Keratinocyte (primary cell): ENCODE measurements around the gene GCC1. TPM values are rescaled to one million over a fixed set of nuclear protein-coding genes. Genes with fewer than 3 reads are reported as not detected.
A peak's percentile ranks its signal among the peaks of the same experiment; 100 is the strongest.

Experiments used
- DNase-seq: peaks from one replicate; pipeline ENCODE4 v3.0.0-alpha.2; 2011; ENCODE audit warnings: low read depth, missing footprints, low spot score
- FAIRE-seq: peaks from 2 replicates; lab custom pipeline; 2011; peaks lifted over from hg19 to GRCh38; lab: Jason Lieb, UNC
- H2AFZ ChIP-seq: 2 replicates; pipeline ENCODE4 v1.6.0; 2012; ENCODE audit warnings: low read length, control low read depth, inconsistent platforms; ENCODE audit not compliant: control insufficient read depth
- H3K27ac ChIP-seq: 2 replicates; pipeline ENCODE4 v1.5.1; 2011; ENCODE audit warnings: low read length; ENCODE audit not compliant: control insufficient read depth, insufficient read depth
- H3K27me3 ChIP-seq: 3 replicates; pipeline ENCODE4 v1.6.0; 2011; ENCODE audit warnings: low read length; ENCODE audit not compliant: control insufficient read depth, insufficient read depth; ENCODE audit errors: extremely low read depth
- H3K36me3 ChIP-seq, 2 experiments: 2 replicates in 1 of 2; 3 replicates in 1 of 2; pipeline ENCODE4 v1.5.1; 2011; ENCODE audit warnings: low read length in 2 of 2, mild to moderate bottlenecking in 1 of 2; ENCODE audit not compliant: control insufficient read depth in 2 of 2, insufficient read depth in 2 of 2; ENCODE audit errors: extremely low read depth in 1 of 2
- H3K4me1 ChIP-seq: 3 replicates; pipeline ENCODE4 v1.5.1; 2011; ENCODE audit warnings: low read length; ENCODE audit not compliant: control insufficient read depth, insufficient read depth; ENCODE audit errors: extremely low read depth
- H3K4me2 ChIP-seq: 3 replicates; pipeline ENCODE4 v1.6.0; 2011; ENCODE audit warnings: low read depth, low read length; ENCODE audit not compliant: control insufficient read depth, insufficient read depth; ENCODE audit errors: extremely low read depth
- H3K4me3 ChIP-seq, 3 experiments: fragments of 200-600 bp in 1 of 3; sonication (generic) in 1 of 3; 2 replicates in 2 of 3; 3 replicates in 1 of 3; pipeline ENCODE4 v1.5.1; 2011 to 2016; ENCODE audit warnings: low read length in 3 of 3, mild to moderate bottlenecking in 3 of 3, control low read depth in 2 of 3, inconsistent platforms in 1 of 3, low read depth in 1 of 3, mixed read lengths in 1 of 3, mixed run types in 1 of 3, moderate library complexity in 1 of 3; ENCODE audit not compliant: control insufficient read depth in 2 of 3, insufficient read depth in 2 of 3; ENCODE audit errors: extremely low read depth in 1 of 3
- H3K79me2 ChIP-seq: 2 replicates; pipeline ENCODE4 v1.6.0; 2012; ENCODE audit warnings: low read length; ENCODE audit not compliant: control insufficient read depth, insufficient read depth
- H3K9ac ChIP-seq: 3 replicates; pipeline ENCODE4 v1.6.0; 2011; ENCODE audit warnings: low read length; ENCODE audit not compliant: control insufficient read depth, insufficient read depth; ENCODE audit errors: extremely low read depth
- H3K9me1 ChIP-seq: 3 replicates; pipeline ENCODE4 v1.6.0; 2011; ENCODE audit warnings: low read length; ENCODE audit not compliant: control insufficient read depth, insufficient read depth; ENCODE audit errors: extremely low read depth
- H3K9me3 ChIP-seq: 2 replicates; pipeline ENCODE4 v1.5.1; 2012; ENCODE audit warnings: low read depth, low read length; ENCODE audit not compliant: control insufficient read depth
- H4K20me1 ChIP-seq: 3 replicates; pipeline ENCODE4 v1.6.0; 2011; ENCODE audit warnings: low read length; ENCODE audit not compliant: control insufficient read depth, insufficient read depth; ENCODE audit errors: extremely low read depth
- EZH2 ChIP-seq: IDR thresholded peaks from one replicate; pipeline ENCODE4 v1.6.1; 2012; ENCODE audit warnings: inconsistent platforms, mild to moderate bottlenecking, low read length, moderate library complexity
- dilution Hi-C: fragments of 300-500 bp; cut with MboI; formaldehyde crosslinking; loops from one replicate; pipeline ENCODE4 v1.7.0; 2020; ENCODE audit warnings: low sequenced_read_pairs; ENCODE audit not compliant: extremely low pct_ligation_motif_present
- polyA plus RNA-seq, 5 experiments: library from polyadenylated mRNA; depleted of rRNA in 3 of 5; stranded (reverse) in 3 of 5; stranded (forward) in 1 of 5; unstranded in 1 of 5; fragments of >200 nt; gene quantifications; 1 replicate in 1 of 5; 2 replicates in 3 of 5; 3 replicates in 1 of 5; pipeline versions ENCODE4 v1.2.1 to v1.2.3, GENCODE V29; 2011 to 2012; ENCODE audit warnings: missing spikeins in 2 of 5, low read depth in 1 of 5, low replicate concordance in 1 of 5
- TF ChIP-seq, protein P1 (sequence below), 3 experiments: IDR thresholded peaks in 1 of 3; conservative IDR thresholded peaks in 1 of 3; optimal IDR thresholded peaks in 1 of 3; 2 replicates in 2 of 3; 3 replicates in 1 of 3; pipeline versions ENCODE3 to v1.5.1; 2011; ENCODE audit warnings: low read length in 3 of 3, mild to moderate bottlenecking in 3 of 3, moderate library complexity in 2 of 3, control low read depth in 1 of 3, inconsistent platforms in 1 of 3; ENCODE audit not compliant: insufficient read depth in 2 of 3; ENCODE audit errors: extremely low read depth in 1 of 3

Gene GCC1
- polyA plus RNA-seq, 1 donor (not counting 4 experiments of a cell fraction or from before 2014, with no cell fraction given), result 8.9 TPM

DNA sequence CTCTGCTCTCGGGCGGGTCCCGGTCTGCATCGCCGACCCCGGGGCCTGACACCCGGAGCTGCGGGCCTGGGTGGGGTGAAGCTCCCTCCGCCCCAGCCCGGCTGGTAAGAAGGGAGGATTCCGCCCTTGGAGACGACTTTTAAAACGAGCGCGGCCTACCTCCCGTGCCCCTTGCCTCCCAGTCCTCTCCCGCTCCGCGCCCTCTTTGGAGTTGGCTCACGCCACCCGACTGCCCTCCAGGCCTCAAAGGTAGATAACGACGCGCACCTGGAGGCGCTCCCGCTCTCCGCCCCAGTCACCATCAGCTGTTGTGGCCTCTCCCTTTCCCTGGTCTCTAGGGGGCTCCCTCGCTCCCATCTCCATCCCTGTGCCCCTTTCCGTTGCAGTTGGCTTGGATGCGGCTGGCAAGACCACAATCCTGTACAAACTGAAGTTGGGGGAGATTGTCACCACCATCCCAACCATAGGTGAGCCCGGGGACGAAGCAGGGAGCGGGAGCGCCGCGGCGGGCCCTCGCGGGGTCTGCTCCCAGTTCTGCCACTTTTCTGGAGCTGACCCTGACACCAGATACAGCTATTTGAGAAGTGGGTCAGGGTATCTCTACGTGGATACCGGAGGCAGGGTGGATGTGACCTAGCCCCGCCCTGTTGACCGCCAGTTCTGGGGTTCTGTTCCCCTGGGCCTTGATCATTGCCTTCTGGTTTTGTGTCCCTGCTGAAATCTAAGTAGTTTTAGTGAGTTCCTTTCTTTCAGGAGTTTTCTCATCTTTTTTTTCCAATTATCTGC lies 3.5 kb upstream of the GCC1 start:
- peak overlapping the region; percentile 79 for H3K27ac ChIP-seq
- peaks cover 9% of the 10 kb centered on the region in 2 experiments for H3K36me3 ChIP-seq
- H3K4me3 ChIP-seq, result peak overlapping the region; percentile 85 to 88 (median 88)
- no peaks in the 10 kb centered on the region for H3K9me3 ChIP-seq
- peaks cover 2% of the 10 kb centered on the region for H3K9me1 ChIP-seq
- peak overlapping the region; percentile 88 for H2AFZ ChIP-seq
- FAIRE-seq (no peak), DNase-seq (no peak)
- TF ChIP-seq EZH2, result no peak
- TF ChIP-seq, protein P1, sequence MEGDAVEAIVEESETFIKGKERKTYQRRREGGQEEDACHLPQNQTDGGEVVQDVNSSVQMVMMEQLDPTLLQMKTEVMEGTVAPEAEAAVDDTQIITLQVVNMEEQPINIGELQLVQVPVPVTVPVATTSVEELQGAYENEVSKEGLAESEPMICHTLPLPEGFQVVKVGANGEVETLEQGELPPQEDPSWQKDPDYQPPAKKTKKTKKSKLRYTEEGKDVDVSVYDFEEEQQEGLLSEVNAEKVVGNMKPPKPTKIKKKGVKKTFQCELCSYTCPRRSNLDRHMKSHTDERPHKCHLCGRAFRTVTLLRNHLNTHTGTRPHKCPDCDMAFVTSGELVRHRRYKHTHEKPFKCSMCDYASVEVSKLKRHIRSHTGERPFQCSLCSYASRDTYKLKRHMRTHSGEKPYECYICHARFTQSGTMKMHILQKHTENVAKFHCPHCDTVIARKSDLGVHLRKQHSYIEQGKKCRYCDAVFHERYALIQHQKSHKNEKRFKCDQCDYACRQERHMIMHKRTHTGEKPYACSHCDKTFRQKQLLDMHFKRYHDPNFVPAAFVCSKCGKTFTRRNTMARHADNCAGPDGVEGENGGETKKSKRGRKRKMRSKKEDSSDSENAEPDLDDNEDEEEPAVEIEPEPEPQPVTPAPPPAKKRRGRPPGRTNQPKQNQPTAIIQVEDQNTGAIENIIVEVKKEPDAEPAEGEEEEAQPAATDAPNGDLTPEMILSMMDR (optimal IDR thresholded peaks at IDR 0.05 in 1 of 3, IDR thresholded peaks at IDR 0.05 in 1 of 3, conservative IDR thresholded peaks at IDR 0.05 in 1 of 3; ENCODE audit: extremely low read depth in 1 of 3, insufficient read depth in 2 of 3, low read length in 3 of 3), result peak; percentile 49 to 86 (median 55)
- no peaks in the 10 kb centered on the region for H3K27me3 ChIP-seq
- H3K4me1 ChIP-seq, result peaks cover 30% of the 10 kb centered on the region
- no peaks in the 10 kb centered on the region for H4K20me1 ChIP-seq
- peak overlapping the region; percentile 90 for H3K9ac ChIP-seq
- H3K79me2 ChIP-seq, result peaks cover 29% of the 10 kb centered on the region
- H3K4me2 ChIP-seq, result peak overlapping the region; percentile 86
- dilution Hi-C loops, result no loop called here

- FAIRE-seq, result no peak
- Histone ChIP-seq H3K36me3 (peaks cover 9% of the 10 kb centered on the region in 2 experiments), H4K20me1 (no peaks in the 10 kb centered on the region), H3K9me1 (peaks cover 2% of the 10 kb centered on the region), H3K27ac (peak within 1 kb of the TSS; percentile 79), H3K9me3 (no peaks in the 10 kb centered on the region), H3K4me2 (peak within 1 kb of the TSS; percentile 86), H3K9ac (peak within 1 kb of the TSS; percentile 90), H3K27me3 (no peaks in the 10 kb centered on the region), H2AFZ (peak within 1 kb of the TSS; percentile 88), H3K4me1 (peaks cover 35% of the 10 kb centered on the region), H3K4me3 (peak within 1 kb of the TSS; percentile 85 to 88 (median 88)), H3K79me2 (peaks cover 35% of the 10 kb centered on the region)
- TF ChIP-seq EZH2, result no peak
- TF ChIP-seq, protein P1 (optimal IDR thresholded peaks at IDR 0.05 in 1 of 3, IDR thresholded peaks at IDR 0.05 in 1 of 3, conservative IDR thresholded peaks at IDR 0.05 in 1 of 3; ENCODE audit: extremely low read depth in 1 of 3, insufficient read depth in 2 of 3, low read length in 3 of 3), result no peak
- DNase-seq, result no peak
- dilution Hi-C loops, result no loop called here
These were observed 2.8 kb upstream of the GCC1 start, which contains the start of gene ARF5 for GRCh38 chr7:127588019-127588696. Gene ARF5 (plus strand): TSS chr7:127588411. CDS start chr7:127588499, 88 bp downstream.
